H4 (cell line): ENCODE results near the gene TRIM24. TPM values are rescaled to one million over a fixed set of nuclear protein-coding genes. Genes with fewer than 3 reads are reported as not detected.

ENCODE experiments used
- DNase-seq: peaks from one replicate; pipeline ENCODE4 v3.0.0-alpha.2; 2015; ENCODE audit warnings: low spot score
- total RNA-seq: library from RNA; depleted of rRNA; stranded (reverse); fragments of >200 nt; shearing (Covaris generic); gene quantifications from 2 replicates; pipeline ENCODE4 v1.2.3, GENCODE V29; 2014

Gene TRIM24
- total RNA-seq, 1 experiment from 2014 or later = 20.6 TPM

GRCh38 chr7:138575897-138576428 lies 115.9 kb downstream of the TRIM24 start:
- no peak for DNase-seq

GRCh38 chr7:138579136-138579535 lies 119.1 kb downstream of the TRIM24 start:
- no peak for DNase-seq

GRCh38 chr7:138579671-138580070 lies 119.6 kb downstream of the TRIM24 start:
- no peak for DNase-seq

GRCh38 chr7:138581065-138581464 lies 121.0 kb downstream of the TRIM24 start:
- no peak for DNase-seq

GRCh38 chr7:138584283-138584682 lies 124.2 kb downstream of the TRIM24 start:
- no peak for DNase-seq

- DNase-seq = no peak
These were observed 124.6 kb downstream of the TRIM24 start for GRCh38 chr7:138584696-138585095.

- no peak for DNase-seq
These were observed 125.4 kb downstream of the TRIM24 start for GRCh38 chr7:138585283-138585993.

GRCh38 chr7:138587485-138587884 lies 127.4 kb downstream of the TRIM24 start:
- no peak for DNase-seq

GRCh38 chr7:138588986-138589385 lies 128.9 kb downstream of the TRIM24 start:
- no peak for DNase-seq

GRCh38 chr7:138590154-138590553 lies 130.1 kb downstream of the TRIM24 start:
- DNase-seq = no peak

- DNase-seq = no peak
These were observed 135.4 kb downstream of the TRIM24 start for GRCh38 chr7:138595454-138595853.

GRCh38 chr7:138602451-138602850 lies 142.4 kb downstream of the TRIM24 start:
- no peak for DNase-seq

- DNase-seq = no peak
These were observed 143.7 kb downstream of the TRIM24 start for GRCh38 chr7:138603549-138604318.

GRCh38 chr7:138606236-138606635 lies 146.2 kb downstream of the TRIM24 start:
- no peak for DNase-seq

GRCh38 chr7:138607216-138608126 lies 147.4 kb downstream of the TRIM24 start:
- no peak for DNase-seq

- no peak for DNase-seq
These were observed 148.2 kb downstream of the TRIM24 start for GRCh38 chr7:138608275-138608674.

- DNase-seq = no peak
These were observed 150.7 kb downstream of the TRIM24 start for GRCh38 chr7:138610671-138611170.

- no peak for DNase-seq
These were observed 153.6 kb downstream of the TRIM24 start for GRCh38 chr7:138613630-138614029.

- DNase-seq = no peak
These were observed 156.0 kb downstream of the TRIM24 start for GRCh38 chr7:138616085-138616484.

GRCh38 chr7:138618506-138618905 lies 158.4 kb downstream of the TRIM24 start:
- DNase-seq = no peak

- no peak for DNase-seq
These were observed 158.9 kb downstream of the TRIM24 start for GRCh38 chr7:138618933-138619332.

- DNase-seq = no peak
These were observed 162.8 kb downstream of the TRIM24 start for GRCh38 chr7:138622841-138623240.
